ENCODE results near the gene E2F4.

The E2F4 gene

DNA sequence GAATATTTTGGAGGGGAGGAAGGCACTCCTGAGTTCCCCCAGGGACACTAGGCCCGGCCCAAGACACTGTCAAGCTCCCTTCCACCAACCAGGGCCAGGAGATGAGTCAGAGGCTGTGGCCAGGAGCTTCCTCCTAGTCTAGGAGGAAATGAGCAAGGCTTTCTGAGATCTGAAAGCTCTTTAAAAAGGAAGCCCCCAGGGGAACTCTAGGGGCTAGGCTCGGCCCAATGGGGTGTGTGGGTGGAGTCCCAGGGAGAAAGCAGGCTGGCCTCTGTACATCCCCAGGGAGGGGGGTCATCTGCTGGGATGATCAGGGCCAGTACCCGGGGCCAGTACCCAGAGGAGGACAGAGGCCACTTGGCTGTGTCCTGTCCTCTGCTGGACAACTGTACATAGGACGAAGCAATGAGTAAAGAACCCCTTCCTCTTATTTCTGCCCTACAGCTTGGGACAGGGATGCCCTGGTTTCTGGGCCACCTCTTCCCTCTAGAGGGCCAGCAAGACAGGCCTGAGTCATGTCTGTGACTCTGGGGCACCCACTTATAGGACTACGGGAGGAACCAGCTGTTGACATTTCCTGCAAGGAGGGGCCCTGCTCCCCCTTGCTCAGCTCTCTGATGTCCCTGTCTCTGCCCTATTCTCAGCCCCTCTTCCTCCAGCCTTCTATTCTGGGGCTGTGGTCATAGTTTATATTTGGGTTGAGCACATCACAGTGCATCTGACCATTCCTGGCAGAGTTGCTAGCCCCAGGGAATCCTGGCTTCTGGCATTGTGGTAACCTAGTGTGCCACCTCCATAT is 52.6 kb downstream of the E2F4 start:
- Histone ChIP-seq H3K4me1 (peaks cover 8% of the 10 kb centered on the region), H3K9me3 (ENCODE audit: control insufficient read depth, low read length) (no peaks in the 10 kb centered on the region), H3K27ac (peak overlapping the region; percentile 62), H3K27me3 (ENCODE audit: control insufficient read depth, insufficient read depth, low read length) (no peaks in the 10 kb centered on the region), H3K9ac (no peak overlapping the region), H3K4me2 (ENCODE audit: low read length) (no peak overlapping the region), H3K36me3 (ENCODE audit: control insufficient read depth, insufficient read depth, low read length) (no peaks in the 10 kb centered on the region), H2AFZ (no peak overlapping the region), H3K4me3 (ENCODE audit: low read depth, low read length) (no peak overlapping the region), H3K79me2 (peaks cover 2% of the 10 kb centered on the region)
- TF ChIP-seq, protein P1, sequence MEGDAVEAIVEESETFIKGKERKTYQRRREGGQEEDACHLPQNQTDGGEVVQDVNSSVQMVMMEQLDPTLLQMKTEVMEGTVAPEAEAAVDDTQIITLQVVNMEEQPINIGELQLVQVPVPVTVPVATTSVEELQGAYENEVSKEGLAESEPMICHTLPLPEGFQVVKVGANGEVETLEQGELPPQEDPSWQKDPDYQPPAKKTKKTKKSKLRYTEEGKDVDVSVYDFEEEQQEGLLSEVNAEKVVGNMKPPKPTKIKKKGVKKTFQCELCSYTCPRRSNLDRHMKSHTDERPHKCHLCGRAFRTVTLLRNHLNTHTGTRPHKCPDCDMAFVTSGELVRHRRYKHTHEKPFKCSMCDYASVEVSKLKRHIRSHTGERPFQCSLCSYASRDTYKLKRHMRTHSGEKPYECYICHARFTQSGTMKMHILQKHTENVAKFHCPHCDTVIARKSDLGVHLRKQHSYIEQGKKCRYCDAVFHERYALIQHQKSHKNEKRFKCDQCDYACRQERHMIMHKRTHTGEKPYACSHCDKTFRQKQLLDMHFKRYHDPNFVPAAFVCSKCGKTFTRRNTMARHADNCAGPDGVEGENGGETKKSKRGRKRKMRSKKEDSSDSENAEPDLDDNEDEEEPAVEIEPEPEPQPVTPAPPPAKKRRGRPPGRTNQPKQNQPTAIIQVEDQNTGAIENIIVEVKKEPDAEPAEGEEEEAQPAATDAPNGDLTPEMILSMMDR (IDR thresholded peaks at IDR 0.05) = no peak

DNA sequence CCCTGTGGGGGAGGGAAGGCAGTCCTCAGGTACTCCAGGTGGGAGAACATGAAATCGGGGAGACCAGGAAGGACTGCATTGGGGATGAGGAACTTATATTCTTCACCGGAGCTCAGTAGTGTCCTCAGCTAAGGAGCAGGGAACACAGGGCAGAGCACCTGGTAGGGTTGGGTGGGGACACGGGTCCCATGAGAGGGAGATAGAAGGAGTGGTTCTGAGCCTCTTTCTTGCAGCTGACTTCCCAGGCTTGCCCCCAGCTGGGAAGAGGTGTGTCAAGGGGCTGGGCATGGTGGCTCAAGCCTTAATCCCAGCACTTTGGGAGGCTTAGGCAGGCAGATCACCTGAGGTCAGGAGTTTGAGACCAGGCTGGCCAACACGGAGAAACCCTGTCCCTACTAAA is 53.2 kb downstream of the E2F4 start:
- no peaks in the 10 kb centered on the region for H3K27me3 ChIP-seq (ENCODE audit: control insufficient read depth, insufficient read depth, low read length)
- H3K36me3 ChIP-seq (ENCODE audit: control insufficient read depth, insufficient read depth, low read length) = no peaks in the 10 kb centered on the region
- no peak overlapping the region for H2AFZ ChIP-seq
- peak overlapping the region; percentile 62 for H3K27ac ChIP-seq
- H3K4me1 ChIP-seq = peaks cover 8% of the 10 kb centered on the region
- no peak overlapping the region for H3K4me3 ChIP-seq (ENCODE audit: low read depth, low read length)
- TF ChIP-seq, protein P1 (IDR thresholded peaks at IDR 0.05) = no peak
- no peak overlapping the region for H3K9ac ChIP-seq
- no peaks in the 10 kb centered on the region for H3K9me3 ChIP-seq (ENCODE audit: control insufficient read depth, low read length)
- no peak overlapping the region for H3K4me2 ChIP-seq (ENCODE audit: low read length)
- H3K79me2 ChIP-seq = peaks cover 2% of the 10 kb centered on the region

DNA sequence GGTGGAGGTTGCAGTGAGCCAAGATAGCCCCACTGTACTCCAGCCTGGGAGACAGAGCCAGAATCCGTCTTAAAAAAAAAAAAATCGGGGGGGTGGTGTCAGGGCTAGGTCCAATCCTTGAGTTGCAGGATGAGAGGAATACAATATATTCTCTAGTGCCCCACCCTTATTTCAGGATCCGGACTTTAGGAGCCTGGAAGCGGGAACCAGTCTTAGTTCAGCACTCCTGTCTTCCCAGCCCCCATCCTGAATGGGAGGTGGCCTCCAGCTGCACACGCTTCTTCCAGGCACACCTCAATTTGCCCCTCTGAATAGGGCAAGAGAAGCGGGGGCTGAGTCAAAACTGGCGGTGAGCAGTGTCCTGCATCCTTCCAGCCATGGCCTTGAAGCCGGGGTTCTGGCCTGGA is 53.7 kb downstream of the E2F4 start:
- Histone ChIP-seq H2AFZ (peak overlapping the region; percentile 77), H3K4me3 (ENCODE audit: low read depth, low read length) (peak overlapping the region; percentile 67), H3K4me1 (peaks cover 8% of the 10 kb centered on the region), H3K36me3 (ENCODE audit: control insufficient read depth, insufficient read depth, low read length) (no peaks in the 10 kb centered on the region), H3K9ac (no peak overlapping the region), H3K27ac (peak overlapping the region; percentile 79), H3K79me2 (peaks cover 2% of the 10 kb centered on the region), H3K9me3 (ENCODE audit: control insufficient read depth, low read length) (no peaks in the 10 kb centered on the region), H3K27me3 (ENCODE audit: control insufficient read depth, insufficient read depth, low read length) (no peaks in the 10 kb centered on the region), H3K4me2 (ENCODE audit: low read length) (peak overlapping the region; percentile 89)
- TF ChIP-seq, protein P1 (IDR thresholded peaks at IDR 0.05) = no peak

DNA sequence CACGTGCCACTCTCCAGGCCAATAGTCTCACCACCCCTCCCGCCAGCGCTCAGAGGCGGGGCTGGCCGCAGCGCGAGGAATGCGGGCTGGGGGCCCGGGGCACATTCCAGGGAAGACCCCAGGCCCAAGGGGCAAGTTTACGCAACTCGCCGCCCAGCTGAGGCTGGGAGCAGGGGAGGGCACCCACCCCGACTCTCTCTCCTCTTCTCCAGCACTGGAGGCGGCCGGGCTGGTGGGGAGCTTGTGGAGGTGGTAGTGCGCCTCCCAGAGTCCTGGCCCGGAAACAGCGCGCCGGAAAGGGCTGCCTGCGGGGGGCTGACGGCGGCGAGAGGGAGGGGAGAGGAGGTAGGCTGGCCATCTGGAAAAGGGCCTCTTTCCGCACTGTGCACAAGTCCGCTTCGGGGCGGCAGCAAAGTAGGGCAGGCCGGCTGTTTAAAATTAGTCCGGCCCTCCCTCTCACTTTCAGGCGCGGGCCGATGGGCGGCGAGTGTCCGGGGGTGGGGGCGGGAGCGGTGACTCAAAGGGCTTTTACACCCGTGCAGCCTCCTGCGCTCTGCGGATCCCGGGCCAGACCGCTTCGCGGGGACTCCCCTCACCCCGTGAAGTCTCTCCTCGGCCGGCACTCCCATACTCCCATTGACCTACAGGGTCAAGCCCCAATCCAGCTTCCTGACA is 54.3 kb downstream of the E2F4 start:
- H3K4me1 ChIP-seq = peaks cover 8% of the 10 kb centered on the region
- peak overlapping the region; percentile 79 for H3K27ac ChIP-seq
- H3K9me3 ChIP-seq (ENCODE audit: control insufficient read depth, low read length) = no peaks in the 10 kb centered on the region
- H3K4me2 ChIP-seq (ENCODE audit: low read length) = peak overlapping the region; percentile 89
- peak overlapping the region; percentile 77 for H2AFZ ChIP-seq
- TF ChIP-seq, protein P1 (IDR thresholded peaks at IDR 0.05) = peak; percentile 23
- no peaks in the 10 kb centered on the region for H3K27me3 ChIP-seq (ENCODE audit: control insufficient read depth, insufficient read depth, low read length)
- H3K9ac ChIP-seq = no peak overlapping the region
- H3K4me3 ChIP-seq (ENCODE audit: low read depth, low read length) = peak overlapping the region; percentile 67
- H3K36me3 ChIP-seq (ENCODE audit: control insufficient read depth, insufficient read depth, low read length) = no peaks in the 10 kb centered on the region
- peaks cover 2% of the 10 kb centered on the region for H3K79me2 ChIP-seq
